OCI-LY7 (cell line): ENCODE data around the gene ERMAP. TPM values are rescaled to one million over a fixed set of nuclear protein-coding genes. Genes with fewer than 3 reads are reported as not detected.

Source experiments
- BruUV-seq: library from RNA; stranded (reverse); fragments of 400-500 nt; replicated peaks from 2 replicates; lab custom pipeline; 2021; lab: Mats Ljungman, UMichigan
- CTCF ChIA-PET: fragments of 300-600 bp; sonication (Branson Sonifier 250); formaldehyde crosslinking; loops from one replicate; lab custom pipeline; 2022; ENCODE audit warnings: antibody characterized with exemption; ENCODE audit not compliant: unreplicated experiment; lab: Charles Lee
- POLR2A ChIA-PET: fragments of 300-600 bp; sonication (Branson Sonifier 250); formaldehyde crosslinking; loops from one replicate; lab custom pipeline; 2022; ENCODE audit warnings: antibody characterized with exemption; lab: Charles Lee
- DNase-seq: peaks from one replicate; pipeline ENCODE4 v3.0.0-alpha.2; 2015; ENCODE audit warnings: low spot score
- H2AFZ ChIP-seq: fragments of 200-600 bp; sonication (generic), shearing (Covaris generic); 2 replicates; pipeline ENCODE4 v1.6.1; 2014; ENCODE audit warnings: mild to moderate bottlenecking, antibody characterized with exemption, low read length, moderate library complexity
- H3K27ac ChIP-seq: fragments of 200-600 bp; sonication (generic); 2 replicates; pipeline ENCODE4 v1.5.1; 2014; ENCODE audit warnings: mixed run types, low read depth, mild to moderate bottlenecking, moderate library complexity, low read length, inconsistent platforms; ENCODE audit not compliant: poor library complexity, severe bottlenecking
- H3K36me3 ChIP-seq: fragments of 200-600 bp; sonication (generic); 2 replicates; pipeline ENCODE4 v1.6.1; 2014; ENCODE audit warnings: mild to moderate bottlenecking, antibody characterized with exemption, low read length, moderate library complexity, mixed read lengths; ENCODE audit not compliant: insufficient read depth
- H3K4me1 ChIP-seq: fragments of 200-600 bp; sonication (generic); 2 replicates; pipeline ENCODE4 v1.5.1; 2014; ENCODE audit warnings: mild to moderate bottlenecking, low read length; ENCODE audit not compliant: insufficient read depth, poor library complexity, severe bottlenecking
- H3K4me2 ChIP-seq: fragments of 200-600 bp; sonication (generic); 2 replicates; pipeline ENCODE4 v1.6.1; 2014; ENCODE audit warnings: mild to moderate bottlenecking, low read length
- H3K4me3 ChIP-seq: fragments of 200-600 bp; sonication (generic); 2 replicates; pipeline ENCODE4 v1.5.1; 2014; ENCODE audit warnings: mild to moderate bottlenecking, low read depth, low read length; ENCODE audit not compliant: poor library complexity, severe bottlenecking
- H3K79me2 ChIP-seq: fragments of 200-600 bp; sonication (generic); 2 replicates; pipeline ENCODE4 v1.6.1; 2016; ENCODE audit warnings: low read depth, mild to moderate bottlenecking, low read length, moderate library complexity, mixed read lengths; ENCODE audit not compliant: insufficient read depth
- H3K9me2 ChIP-seq: fragments of 200-600 bp; sonication (generic); 2 replicates; pipeline ENCODE4 v1.6.1; 2016; ENCODE audit warnings: mild to moderate bottlenecking, low read length, mixed read lengths; ENCODE audit not compliant: insufficient read depth
- H3K9me3 ChIP-seq: fragments of 200-600 bp; sonication (generic); 2 replicates; pipeline ENCODE4 v1.6.1; 2014; ENCODE audit warnings: mild to moderate bottlenecking, mixed run types, low read length, mixed read lengths
- H4K20me1 ChIP-seq: fragments of 200-600 bp; sonication (generic); 2 replicates; pipeline ENCODE4 v1.6.1; 2014; ENCODE audit warnings: mild to moderate bottlenecking, antibody characterized with exemption, low read length, moderate library complexity, mixed read lengths; ENCODE audit not compliant: insufficient read depth
- EZH2phosphoT487 ChIP-seq: fragments of 200-600 bp; sonication (generic); IDR thresholded peaks from 2 replicates; pipeline ENCODE4 v1.6.1; 2018; ENCODE audit warnings: low read depth, borderline replicate concordance, mild to moderate bottlenecking, mixed run types, antibody characterized with exemption, low read length, moderate library complexity, mixed read lengths
- intact Hi-C: fragments of 100-400 bp; cut with micrococcal nuclease; formaldehyde crosslinking; loops from one replicate; pipeline ENCODE4 v1.10.0; 2022; ENCODE audit not compliant: unreplicated experiment
- total RNA-seq, 2 experiments: library from RNA; depleted of rRNA in 1 of 2; stranded (reverse); fragments of >200 nt in 1 of 2; shearing (Covaris generic) in 1 of 2; gene quantifications; 2 replicates each; pipeline ENCODE4 v1.2.3, GENCODE V29; 2014 to 2022
- TF ChIP-seq, protein P1 (sequence below): fragments of 200-600 bp; sonication (generic); conservative IDR thresholded peaks from 2 replicates; pipeline ENCODE4 v1.5.1; 2014; ENCODE audit warnings: mild to moderate bottlenecking, antibody characterized with exemption, low read length, moderate library complexity, mixed read lengths

ERMAP gene
- total RNA-seq, 2 experiments from 2014 or later, result 2.7 to 5.1 TPM

DNA sequence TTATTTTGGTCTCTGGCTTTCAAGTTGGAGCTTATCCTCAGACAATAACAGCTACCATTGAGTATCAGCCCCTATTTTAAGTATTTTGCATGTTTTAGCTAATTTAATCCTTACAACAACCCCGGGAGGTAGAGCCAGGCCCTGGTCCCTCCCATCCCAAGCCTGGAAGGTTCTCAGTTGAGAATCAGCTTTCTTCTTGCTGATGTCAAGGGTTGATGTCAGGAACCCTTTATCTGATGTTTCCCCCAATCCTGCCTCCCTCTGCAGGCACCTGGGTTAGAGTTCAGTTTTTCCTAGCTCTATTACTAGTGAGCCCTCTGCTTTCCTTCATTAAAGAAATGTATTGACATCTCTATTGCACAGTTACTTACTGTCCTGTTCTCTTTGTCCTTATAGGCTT is 3.9 kb downstream of the ERMAP start:
- Histone ChIP-seq H3K9me3 (no peaks in the 10 kb centered on the region), H3K27ac (no peak overlapping the region), H3K36me3 (no peaks in the 10 kb centered on the region), H3K9me2 (no peaks in the 10 kb centered on the region), H3K4me1 (peaks cover 20% of the 10 kb centered on the region), H3K79me2 (no peaks in the 10 kb centered on the region), H4K20me1 (no peaks in the 10 kb centered on the region), H2AFZ (no peak overlapping the region), H3K4me3 (no peak overlapping the region), H3K4me2 (no peak overlapping the region)
- no TSS peak for BruUV-seq
- ChIA-PET POLR2A (interaction anchor here (0.5 to 3.7 kb wide), 8 partner anchors 10 to 859 kb away, joined by 3 to 22 read pairs (median 4); partner anchors contain the start of gene ZNF691), CTCF (no interaction called here)
- DNase-seq, result no peak
- TF ChIP-seq EZH2phosphoT487, result no peak
- TF ChIP-seq, protein P1, sequence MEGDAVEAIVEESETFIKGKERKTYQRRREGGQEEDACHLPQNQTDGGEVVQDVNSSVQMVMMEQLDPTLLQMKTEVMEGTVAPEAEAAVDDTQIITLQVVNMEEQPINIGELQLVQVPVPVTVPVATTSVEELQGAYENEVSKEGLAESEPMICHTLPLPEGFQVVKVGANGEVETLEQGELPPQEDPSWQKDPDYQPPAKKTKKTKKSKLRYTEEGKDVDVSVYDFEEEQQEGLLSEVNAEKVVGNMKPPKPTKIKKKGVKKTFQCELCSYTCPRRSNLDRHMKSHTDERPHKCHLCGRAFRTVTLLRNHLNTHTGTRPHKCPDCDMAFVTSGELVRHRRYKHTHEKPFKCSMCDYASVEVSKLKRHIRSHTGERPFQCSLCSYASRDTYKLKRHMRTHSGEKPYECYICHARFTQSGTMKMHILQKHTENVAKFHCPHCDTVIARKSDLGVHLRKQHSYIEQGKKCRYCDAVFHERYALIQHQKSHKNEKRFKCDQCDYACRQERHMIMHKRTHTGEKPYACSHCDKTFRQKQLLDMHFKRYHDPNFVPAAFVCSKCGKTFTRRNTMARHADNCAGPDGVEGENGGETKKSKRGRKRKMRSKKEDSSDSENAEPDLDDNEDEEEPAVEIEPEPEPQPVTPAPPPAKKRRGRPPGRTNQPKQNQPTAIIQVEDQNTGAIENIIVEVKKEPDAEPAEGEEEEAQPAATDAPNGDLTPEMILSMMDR, result no peak
- intact Hi-C loops, result no loop called here

DNA sequence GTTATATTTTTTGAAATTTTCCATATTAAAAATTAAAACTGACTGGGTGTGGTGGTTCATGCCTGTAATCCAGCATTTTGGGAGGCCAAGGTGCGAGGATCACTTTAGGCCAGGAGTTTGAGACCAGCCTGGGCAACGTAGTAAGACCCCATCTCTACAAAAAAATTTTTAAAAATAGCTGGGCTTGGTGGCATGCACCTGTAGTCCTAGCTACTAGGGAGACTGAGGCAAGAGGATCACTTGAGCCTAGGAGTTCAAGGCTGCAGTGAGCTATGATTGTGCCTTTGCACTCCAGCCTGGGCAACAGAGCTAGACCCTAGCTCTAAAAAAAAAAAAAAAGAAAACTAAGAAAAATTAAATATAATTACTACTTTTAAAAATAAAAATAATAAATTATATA is 4.8 kb downstream of the ERMAP start:
- POLR2A ChIA-PET, result interaction anchor here (0.7 to 3.7 kb wide), 3 partner anchors 14 to 252 kb away, joined by 7 to 22 read pairs (median 12); partner anchors contain the start of gene ZNF691
- intact Hi-C loops, result no loop called here
- CTCF ChIA-PET, result no interaction called here

DNA sequence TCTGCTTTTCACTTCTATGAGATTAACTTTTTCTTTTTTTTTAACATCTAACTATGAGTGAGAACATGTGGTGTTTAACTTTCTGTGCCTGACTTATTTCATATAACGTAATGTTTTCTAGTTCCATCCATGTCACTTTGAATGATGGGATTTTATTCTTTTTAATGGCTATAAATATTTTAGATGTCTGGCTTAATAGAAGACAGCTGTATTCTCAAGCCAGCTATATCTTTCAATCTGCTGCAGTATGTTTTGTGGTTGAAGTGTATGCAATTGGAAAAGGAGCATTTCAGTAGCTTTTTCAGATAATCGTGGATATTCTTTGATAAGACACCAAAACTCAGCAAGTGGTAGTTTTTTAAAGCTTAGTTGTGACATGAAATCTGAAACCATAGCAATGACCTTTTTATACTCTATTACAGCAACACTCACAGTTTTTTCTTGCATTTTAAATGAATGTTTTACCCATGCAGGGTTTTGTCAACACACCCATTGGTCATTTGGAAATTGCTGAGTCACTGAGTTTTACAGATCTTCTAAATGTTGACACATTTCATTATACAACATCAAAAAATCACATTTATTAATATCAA is 6.0 kb downstream of the ERMAP start:
- no peaks in the 10 kb centered on the region for H3K9me3 ChIP-seq
- TF ChIP-seq EZH2phosphoT487, result no peak
- TF ChIP-seq, protein P1, result no peak
- no peak for DNase-seq
- CTCF ChIA-PET, result no interaction called here
- no TSS peak for BruUV-seq
- no peaks in the 10 kb centered on the region for H4K20me1 ChIP-seq
- no peaks in the 10 kb centered on the region for H3K79me2 ChIP-seq
- no peak overlapping the region for H2AFZ ChIP-seq
- H3K36me3 ChIP-seq, result no peaks in the 10 kb centered on the region
- H3K4me2 ChIP-seq, result no peak overlapping the region
- H3K4me1 ChIP-seq, result peaks cover 8% of the 10 kb centered on the region
- no peak overlapping the region for H3K27ac ChIP-seq
- intact Hi-C loops, result no loop called here
- no peaks in the 10 kb centered on the region for H3K9me2 ChIP-seq
- no peak overlapping the region for H3K4me3 ChIP-seq
- POLR2A ChIA-PET, result interaction anchor here (1.1 to 3.7 kb wide), 3 partner anchors 11 to 24 kb away, joined by 4 to 22 read pairs (median 12); partner anchors contain the start of gene ZNF691

More for the DNA sequence above, 4.8 kb downstream of the ERMAP start:
- BruUV-seq, result no TSS peak
- Histone ChIP-seq H3K36me3 (no peaks in the 10 kb centered on the region), H3K4me1 (peaks cover 13% of the 10 kb centered on the region), H3K9me2 (no peaks in the 10 kb centered on the region), H3K4me3 (no peak overlapping the region), H3K9me3 (no peaks in the 10 kb centered on the region), H4K20me1 (no peaks in the 10 kb centered on the region), H2AFZ (no peak overlapping the region), H3K4me2 (no peak overlapping the region), H3K79me2 (no peaks in the 10 kb centered on the region), H3K27ac (no peak overlapping the region)
- DNase-seq, result no peak
- TF ChIP-seq, protein P1, result no peak
- no peak for TF ChIP-seq EZH2phosphoT487
